Body of pancreas (tissue), 4 donors: Measurements from ENCODE around the gene MSI2.

Source experiments
- CTCF ChIP-seq, 7 experiments: fragments of 450-650 bp in 4 of 7; fragments of 200-600 bp in 3 of 7; sonication (generic) in 3 of 7; IDR thresholded peaks; one replicate each; pipeline ENCODE4 v1.5.1; 2016 to 2019; ENCODE audit warnings: antibody characterized with exemption in 7 of 7
- POLR2A ChIP-seq, 3 donors: fragments of 450-650 bp; IDR thresholded peaks; one replicate each; pipeline ENCODE4 v1.6.1; 2016; ENCODE audit warnings: antibody characterized with exemption in 3 of 3, mild to moderate bottlenecking in 2 of 3

DNA sequence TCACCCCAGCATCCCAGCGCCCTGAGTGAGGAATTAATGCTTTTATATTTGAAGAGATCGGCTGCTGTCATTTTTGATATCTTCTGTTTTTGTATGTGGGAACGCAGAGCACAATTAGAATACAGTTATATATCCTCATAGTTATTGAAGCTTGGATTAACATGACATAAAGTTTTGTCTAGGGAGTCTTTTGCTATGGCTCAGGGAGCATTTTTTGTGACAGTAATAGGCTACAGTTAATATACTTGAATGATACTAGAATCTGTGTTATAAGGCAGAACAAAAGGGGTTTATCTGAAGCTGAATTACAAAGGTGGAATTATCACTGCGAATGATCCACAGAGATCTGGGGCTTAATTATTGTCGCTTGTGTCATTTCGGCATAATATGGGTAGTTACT is 239.4 kb downstream of the MSI2 start:
- no peak for TF ChIP-seq CTCF (IDR thresholded peaks at IDR 0.05)
- TF ChIP-seq POLR2A (IDR thresholded peaks at IDR 0.05), result no peak
